Measurements from ENCODE around the gene EPHA1.

The EPHA1 gene

GRCh38 chr7:143345428-143345900, 63.2 kb downstream of the EPHA1 start:
- H3K4me2 ChIP-seq (ENCODE audit: low read depth, low read length, poor library complexity, severe bottlenecking) = no peak overlapping the region
- H3K27me3 ChIP-seq (ENCODE audit: low read length) = no peaks in the 10 kb centered on the region
- no peaks in the 10 kb centered on the region for H3K36me3 ChIP-seq (ENCODE audit: low read length)
- TF ChIP-seq CTCF (IDR thresholded peaks at IDR 0.05; ENCODE audit: insufficient read depth, low read length, poor library complexity, severe bottlenecking) (no peak), EZH2phosphoT487 (conservative IDR thresholded peaks at IDR 0.05; ENCODE audit: low read length) (no peak)
- no peaks in the 10 kb centered on the region for H3K9me3 ChIP-seq (ENCODE audit: insufficient read depth, low read length)
- no peaks in the 10 kb centered on the region for H4K20me1 ChIP-seq (ENCODE audit: low read depth, low read length)
- H2AFZ ChIP-seq (ENCODE audit: low read depth, low read length, severe bottlenecking) = no peak overlapping the region
- no peaks in the 10 kb centered on the region for H3K79me2 ChIP-seq (ENCODE audit: insufficient read depth, low read length)
- no peaks in the 10 kb centered on the region for H3F3A ChIP-seq (ENCODE audit: insufficient read depth)
- H3K9me2 ChIP-seq (replicated peaks; ENCODE audit: insufficient read depth, low read length) = no peaks in the 10 kb centered on the region
- H3K4me3 ChIP-seq (ENCODE audit: insufficient read depth, low read length, poor library complexity, severe bottlenecking) = no peak overlapping the region
- no peak overlapping the region for H3K27ac ChIP-seq (ENCODE audit: low read depth, low read length)
- H3K9ac ChIP-seq (ENCODE audit: low read length) = no peak overlapping the region

GRCh38 chr7:143343596-143343995, 65.1 kb downstream of the EPHA1 start:
- H2AFZ ChIP-seq (ENCODE audit: low read depth, low read length, severe bottlenecking) = no peak overlapping the region
- no peak overlapping the region for H3K9ac ChIP-seq (ENCODE audit: low read length)
- no peaks in the 10 kb centered on the region for H3K9me2 ChIP-seq (replicated peaks; ENCODE audit: insufficient read depth, low read length)
- no peaks in the 10 kb centered on the region for H3F3A ChIP-seq (ENCODE audit: insufficient read depth)
- H3K27ac ChIP-seq (ENCODE audit: low read depth, low read length) = no peak overlapping the region
- no peak overlapping the region for H3K4me2 ChIP-seq (ENCODE audit: low read depth, low read length, poor library complexity, severe bottlenecking)
- no peaks in the 10 kb centered on the region for H4K20me1 ChIP-seq (ENCODE audit: low read depth, low read length)
- H3K27me3 ChIP-seq (ENCODE audit: low read length) = no peaks in the 10 kb centered on the region
- no peaks in the 10 kb centered on the region for H3K79me2 ChIP-seq (ENCODE audit: insufficient read depth, low read length)
- no peak overlapping the region for H3K4me3 ChIP-seq (ENCODE audit: insufficient read depth, low read length, poor library complexity, severe bottlenecking)
- no peaks in the 10 kb centered on the region for H3K36me3 ChIP-seq (ENCODE audit: low read length)
- no peaks in the 10 kb centered on the region for H3K9me3 ChIP-seq (ENCODE audit: insufficient read depth, low read length)
- no peak for TF ChIP-seq CTCF (IDR thresholded peaks at IDR 0.05; ENCODE audit: insufficient read depth, low read length, poor library complexity, severe bottlenecking)

- Histone ChIP-seq H3K9ac (ENCODE audit: low read length) (no peak overlapping the region), H3K36me3 (ENCODE audit: low read length) (no peaks in the 10 kb centered on the region), H3K9me3 (ENCODE audit: insufficient read depth, low read length) (no peaks in the 10 kb centered on the region), H3K27me3 (ENCODE audit: low read length) (no peaks in the 10 kb centered on the region), H3K4me2 (ENCODE audit: low read depth, low read length, poor library complexity, severe bottlenecking) (no peak overlapping the region), H4K20me1 (ENCODE audit: low read depth, low read length) (no peaks in the 10 kb centered on the region), H3K9me2 (replicated peaks; ENCODE audit: insufficient read depth, low read length) (no peaks in the 10 kb centered on the region), H3K4me3 (ENCODE audit: insufficient read depth, low read length, poor library complexity, severe bottlenecking) (no peak overlapping the region), H3K79me2 (ENCODE audit: insufficient read depth, low read length) (no peaks in the 10 kb centered on the region), H2AFZ (ENCODE audit: low read depth, low read length, severe bottlenecking) (no peak overlapping the region), H3K27ac (ENCODE audit: low read depth, low read length) (no peak overlapping the region), H3F3A (ENCODE audit: insufficient read depth) (no peaks in the 10 kb centered on the region)
- TF ChIP-seq EZH2phosphoT487 (conservative IDR thresholded peaks at IDR 0.05; ENCODE audit: low read length) (no peak), CTCF (IDR thresholded peaks at IDR 0.05; ENCODE audit: insufficient read depth, low read length, poor library complexity, severe bottlenecking) (no peak)
Measured at GRCh38 chr7:143341842-143342241, 66.8 kb downstream of the EPHA1 start.
